ENCODE measurements around the gene HGD. TPM values are rescaled to one million over a fixed set of nuclear protein-coding genes. Genes with fewer than 3 reads are reported as not detected.

HGD gene
- total and polyA plus RNA-seq, 10 of the 15 experiments (the other 5 are each of a cell fraction or from before 2014, with no cell fraction given): 0.18 to 0.81 (median 0.40) TPM; not detected in 6

DNA sequence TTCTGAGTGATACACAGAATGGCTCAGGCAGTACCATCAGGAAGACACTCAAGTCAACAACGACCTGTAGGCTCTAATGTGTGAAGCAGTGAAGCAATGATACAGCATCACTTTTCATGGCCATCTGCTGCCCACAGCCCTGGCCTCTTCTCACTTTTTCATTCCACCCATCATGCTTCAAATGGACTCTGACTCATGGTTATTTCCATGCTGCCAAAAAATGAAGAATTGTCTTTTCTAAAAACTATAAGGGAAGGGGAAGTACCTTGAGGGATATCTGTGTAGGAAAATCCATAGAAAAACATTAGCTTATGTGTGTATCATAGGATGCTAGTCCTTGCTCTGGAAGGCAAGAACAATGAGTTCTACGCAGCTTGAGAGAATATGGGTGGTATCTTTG lies 11.5 kb downstream of the HGD start:
- ChIA-PET POLR2A (no interaction called here), CTCF (no interaction called here), RAD21 (ENCODE audit: unreplicated experiment) (no interaction called here), SMC1A (ENCODE audit: uncharacterized antibody, unreplicated experiment) (no interaction called here)
- Histone ChIP-seq H3K4me1 (ENCODE audit: control insufficient read depth, insufficient read depth, low read length) (no peaks in the 10 kb centered on the region), H2AFZ (ENCODE audit: control insufficient read depth, low read depth, low read length) (no peak overlapping the region), H3K4me2 (ENCODE audit: control insufficient read depth, insufficient read depth) (no peak overlapping the region), H4K20me1 (ENCODE audit: control insufficient read depth, insufficient read depth) (no peaks in the 10 kb centered on the region), H3K9ac (ENCODE audit: control insufficient read depth, insufficient read depth, low read length) (no peak overlapping the region), H3K27ac (ENCODE audit: control insufficient read depth, insufficient read depth) (no peak overlapping the region), H3K36me3 (ENCODE audit: control insufficient read depth in 2 of 2, insufficient read depth in 2 of 2, low read length in 1 of 2) (no peaks in the 10 kb centered on the region), H3K27me3 (replicated peaks in 1 of 2; ENCODE audit: control insufficient read depth in 2 of 2, insufficient read depth in 2 of 2, low read length in 1 of 2) (no peaks in the 10 kb centered on the region), H3K4me3 (no peak overlapping the region), H3K9me3 (replicated peaks; ENCODE audit: control insufficient read depth, insufficient read depth, low read length) (no peaks in the 10 kb centered on the region), H3K79me2 (ENCODE audit: control insufficient read depth, insufficient read depth, low read length) (no peaks in the 10 kb centered on the region)
- intact Hi-C loops (cut with micrococcal nuclease; ENCODE audit: unreplicated experiment): no loop called here
- 16% methylated on average over 2 of the region's 2 CpGs for WGBS (ENCODE audit: insufficient coverage, insufficient replicate concordance, low lambda C conversion rate, missing lambda C conversion rate)
- BruUV-seq (replicated peaks): no TSS peak
- ATAC-seq (no peak), FAIRE-seq (no peak), DNase-seq (ENCODE audit: low read depth, low spot score) (no peak)
- in situ Hi-C loops (cut with MboI): no loop called here
- TF ChIP-seq MXI1 (IDR thresholded peaks at IDR 0.05; ENCODE audit: low read depth, low read length) (no peak), MYB (IDR thresholded peaks at IDR 0.05; ENCODE audit: borderline replicate concordance, low read depth, low read length) (no peak), PAX5 (IDR thresholded peaks at IDR 0.05; ENCODE audit: borderline replicate concordance, low read depth, low read length) (no peak)

DNA sequence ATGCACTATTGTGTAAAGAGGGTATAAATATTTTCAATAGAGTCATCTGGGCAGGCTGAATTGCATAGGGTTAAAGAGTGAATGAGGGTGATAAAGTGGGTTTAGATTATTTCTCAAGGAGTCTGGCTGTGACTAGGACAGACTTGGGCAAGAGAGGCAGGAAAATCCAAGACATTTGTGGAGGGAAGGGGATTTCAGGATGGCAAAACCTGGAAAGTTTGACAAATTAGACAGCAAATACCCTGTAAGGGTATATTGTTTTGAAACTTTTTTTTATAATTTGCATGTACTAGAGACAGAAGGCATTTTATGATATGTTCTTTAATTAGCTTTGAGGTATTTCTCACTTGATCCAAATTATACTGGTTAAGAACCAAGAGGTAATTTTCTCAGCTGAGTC lies 17.1 kb downstream of the HGD start:
- no peak for DNase-seq (ENCODE audit: low read depth, low spot score)
- no peak overlapping the region for H3K27ac ChIP-seq (ENCODE audit: control insufficient read depth, insufficient read depth)
- no peak for TF ChIP-seq IRF4 (IDR thresholded peaks at IDR 0.05; ENCODE audit: low read depth, low read length)
- TF ChIP-seq MLLT1 (IDR thresholded peaks at IDR 0.05): no peak
- H3K36me3 ChIP-seq (ENCODE audit: control insufficient read depth in 2 of 2, insufficient read depth in 2 of 2, low read length in 1 of 2): no peaks in the 10 kb centered on the region
- no peaks in the 10 kb centered on the region for H3K79me2 ChIP-seq (ENCODE audit: control insufficient read depth, insufficient read depth, low read length)
- ATAC-seq: no peak
- BruUV-seq (replicated peaks): no TSS peak
- no peak for FAIRE-seq
- no peaks in the 10 kb centered on the region for H4K20me1 ChIP-seq (ENCODE audit: control insufficient read depth, insufficient read depth)
- no peak overlapping the region for H3K4me2 ChIP-seq (ENCODE audit: control insufficient read depth, insufficient read depth)
- no peaks in the 10 kb centered on the region for H3K27me3 ChIP-seq (replicated peaks in 1 of 2; ENCODE audit: control insufficient read depth in 2 of 2, insufficient read depth in 2 of 2, low read length in 1 of 2)
- no peaks in the 10 kb centered on the region for H3K4me1 ChIP-seq (ENCODE audit: control insufficient read depth, insufficient read depth, low read length)
- H3K4me3 ChIP-seq: no peak overlapping the region
- POLR2A ChIA-PET: no interaction called here
- SMC1A ChIA-PET (ENCODE audit: uncharacterized antibody, unreplicated experiment): no interaction called here
- in situ Hi-C loops (cut with MboI) (loop anchor here (10.0 kb wide), 1 partner anchor 60 kb away; no protein-coding TSS in a partner anchor), intact Hi-C loops (cut with micrococcal nuclease; ENCODE audit: unreplicated experiment) (no loop called here)
- no peaks in the 10 kb centered on the region for H3K9me3 ChIP-seq (replicated peaks; ENCODE audit: control insufficient read depth, insufficient read depth, low read length)
- CTCF ChIA-PET: no interaction called here
- H2AFZ ChIP-seq (ENCODE audit: control insufficient read depth, low read depth, low read length): no peak overlapping the region
- RAD21 ChIA-PET (ENCODE audit: unreplicated experiment): no interaction called here
- H3K9ac ChIP-seq (ENCODE audit: control insufficient read depth, insufficient read depth, low read length): no peak overlapping the region

Measured in GM12878 (cell line).